Measurements from ENCODE around the gene RIPPLY2. TPM values are rescaled to one million over a fixed set of nuclear protein-coding genes. Genes with fewer than 3 reads are reported as not detected.
"Not testable (repeated sequence)": the region's sequence is repeated elsewhere in the genome, so short reads cannot be mapped to it uniquely, and the experiment has no call there.

RIPPLY2 gene
- total RNA-seq, 4 donors from 2014 or later: not detected

- peaks cover 0 to 4% (median 0%) of the 10 kb centered on the region in 3 donors for H3K36me3 ChIP-seq
- no peak for TF ChIP-seq CTCF (IDR thresholded peaks at IDR 0.05)
- no peak for TF ChIP-seq POLR2A (IDR thresholded peaks at IDR 0.05)
- H3K9me3 ChIP-seq: no peaks in the 10 kb centered on the region
- no peak overlapping the region for H3K27ac ChIP-seq
- no peaks in the 10 kb centered on the region for H3K4me1 ChIP-seq
- no peak overlapping the region for H3K4me3 ChIP-seq
- no peaks in the 10 kb centered on the region for H3K27me3 ChIP-seq
- DNase-seq: no peak
Measured at GRCh38 chr6:83891586-83891985, 38.4 kb downstream of the RIPPLY2 start.

GRCh38 chr6:83893024-83893423 is 39.9 kb downstream of the RIPPLY2 start:
- TF ChIP-seq CTCF (IDR thresholded peaks at IDR 0.05): no peak
- TF ChIP-seq POLR2A (IDR thresholded peaks at IDR 0.05): no peak

GRCh38 chr6:83897094-83897493 is 43.9 kb downstream of the RIPPLY2 start:
- not testable (repeated sequence) for DNase-seq, H3K27ac ChIP-seq, H3K36me3 ChIP-seq, H3K4me1 ChIP-seq, H3K9me3 ChIP-seq, H3K27me3 ChIP-seq, H3K4me3 ChIP-seq

More at GRCh38 chr6:83893024-83893423, 39.9 kb downstream of the RIPPLY2 start:
- Histone ChIP-seq H3K4me1 (no peaks in the 10 kb centered on the region), H3K27me3 (no peaks in the 10 kb centered on the region), H3K4me3 (no peak overlapping the region), H3K9me3 (no peaks in the 10 kb centered on the region), H3K27ac (no peak overlapping the region), H3K36me3 (peaks cover 0 to 4% (median 0%) of the 10 kb centered on the region in 3 donors)
- DNase-seq: no peak

- Histone ChIP-seq H3K4me1 (no peaks in the 10 kb centered on the region), H3K9me3 (peaks cover 0 to 4% (median 0%) of the 10 kb centered on the region in 4 donors), H3K4me3 (no peak overlapping the region), H3K27ac (no peak overlapping the region), H3K27me3 (no peaks in the 10 kb centered on the region), H3K36me3 (no peaks in the 10 kb centered on the region)
- no peak for DNase-seq
- TF ChIP-seq CTCF (IDR thresholded peaks at IDR 0.05) (no peak), POLR2A (IDR thresholded peaks at IDR 0.05) (no peak)
Measured at GRCh38 chr6:83901624-83902023, 48.5 kb downstream of the RIPPLY2 start.

- peaks cover 0 to 4% (median 0%) of the 10 kb centered on the region in 4 donors for H3K9me3 ChIP-seq
- no peaks in the 10 kb centered on the region for H3K27me3 ChIP-seq
- H3K27ac ChIP-seq: no peak overlapping the region
- H3K36me3 ChIP-seq: no peaks in the 10 kb centered on the region
- H3K4me3 ChIP-seq: no peak overlapping the region
- TF ChIP-seq POLR2A (IDR thresholded peaks at IDR 0.05) (no peak), CTCF (IDR thresholded peaks at IDR 0.05) (no peak)
- no peak for DNase-seq
- no peaks in the 10 kb centered on the region for H3K4me1 ChIP-seq
Measured at GRCh38 chr6:83904395-83904794, 51.2 kb downstream of the RIPPLY2 start.

GRCh38 chr6:83905648-83906047 is 52.5 kb downstream of the RIPPLY2 start:
- no peaks in the 10 kb centered on the region for H3K36me3 ChIP-seq
- H3K27me3 ChIP-seq: no peaks in the 10 kb centered on the region
- no peak for DNase-seq
- peaks cover 0 to 4% (median 0%) of the 10 kb centered on the region in 4 donors for H3K9me3 ChIP-seq
- no peak overlapping the region for H3K4me3 ChIP-seq
- TF ChIP-seq CTCF (IDR thresholded peaks at IDR 0.05): no peak
- no peak for TF ChIP-seq POLR2A (IDR thresholded peaks at IDR 0.05)
- H3K4me1 ChIP-seq: no peaks in the 10 kb centered on the region
- no peak overlapping the region for H3K27ac ChIP-seq

Other genes starting within 250 kb of the RIPPLY2 start
- 1 to 10 TPM in 2 of 4 donors, under 1 TPM in 1, not detected in 1; 0.95 to 1.3 (median 1.2) TPM for gene SNAP91, start 144.3 kb upstream of the RIPPLY2 start, total RNA-seq
- gene CYB5R4, start 6.3 kb downstream of the RIPPLY2 start, total RNA-seq: 10 to 100 TPM in 2 of 4 donors, 1 to 10 TPM in 2; 5.3 to 16.5 (median 10.6) TPM
- gene MRAP2, start 180.4 kb downstream of the RIPPLY2 start, total RNA-seq: 1 to 10 TPM; 2.7 to 7.4 (median 3.7) TPM